Astrocyte of the cerebellum (primary cell): ENCODE data around the gene PRKAR2B.
A peak's percentile ranks its signal among the peaks of the same experiment; 100 is the strongest.

ENCODE experiments used
- DNase-seq: peaks from one replicate; pipeline ENCODE4 v3.0.0-alpha.2; 2011; ENCODE audit warnings: low read depth
- H3K4me3 ChIP-seq: 2 replicates; pipeline ENCODE4 v1.5.1; 2011; ENCODE audit warnings: mild to moderate bottlenecking, low read depth, low read length, moderate library complexity
- in situ Hi-C: cut with HindIII; loops from 2 replicates; pipeline ENCODE4 v1.10.0; 2017; ENCODE audit warnings: low sequenced_read_pairs
- TF ChIP-seq, protein P1 (sequence below): IDR thresholded peaks from 2 replicates; pipeline ENCODE4 v1.5.1; 2012; ENCODE audit warnings: low read length, low read depth, moderate library complexity, mild to moderate bottlenecking; ENCODE audit errors: missing control alignments

The PRKAR2B gene

GRCh38 chr7:107162475-107162874, 118.0 kb downstream of the PRKAR2B start:
- in situ Hi-C loops, result no loop called here
- no peak for DNase-seq
- TF ChIP-seq, protein P1, sequence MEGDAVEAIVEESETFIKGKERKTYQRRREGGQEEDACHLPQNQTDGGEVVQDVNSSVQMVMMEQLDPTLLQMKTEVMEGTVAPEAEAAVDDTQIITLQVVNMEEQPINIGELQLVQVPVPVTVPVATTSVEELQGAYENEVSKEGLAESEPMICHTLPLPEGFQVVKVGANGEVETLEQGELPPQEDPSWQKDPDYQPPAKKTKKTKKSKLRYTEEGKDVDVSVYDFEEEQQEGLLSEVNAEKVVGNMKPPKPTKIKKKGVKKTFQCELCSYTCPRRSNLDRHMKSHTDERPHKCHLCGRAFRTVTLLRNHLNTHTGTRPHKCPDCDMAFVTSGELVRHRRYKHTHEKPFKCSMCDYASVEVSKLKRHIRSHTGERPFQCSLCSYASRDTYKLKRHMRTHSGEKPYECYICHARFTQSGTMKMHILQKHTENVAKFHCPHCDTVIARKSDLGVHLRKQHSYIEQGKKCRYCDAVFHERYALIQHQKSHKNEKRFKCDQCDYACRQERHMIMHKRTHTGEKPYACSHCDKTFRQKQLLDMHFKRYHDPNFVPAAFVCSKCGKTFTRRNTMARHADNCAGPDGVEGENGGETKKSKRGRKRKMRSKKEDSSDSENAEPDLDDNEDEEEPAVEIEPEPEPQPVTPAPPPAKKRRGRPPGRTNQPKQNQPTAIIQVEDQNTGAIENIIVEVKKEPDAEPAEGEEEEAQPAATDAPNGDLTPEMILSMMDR, result no peak
- H3K4me3 ChIP-seq, result no peak overlapping the region

- no peak for DNase-seq
- TF ChIP-seq, protein P1, result no peak
- in situ Hi-C loops, result no loop called here
- no peak overlapping the region for H3K4me3 ChIP-seq
Measured at GRCh38 chr7:107164092-107164491, 119.6 kb downstream of the PRKAR2B start.

DNA sequence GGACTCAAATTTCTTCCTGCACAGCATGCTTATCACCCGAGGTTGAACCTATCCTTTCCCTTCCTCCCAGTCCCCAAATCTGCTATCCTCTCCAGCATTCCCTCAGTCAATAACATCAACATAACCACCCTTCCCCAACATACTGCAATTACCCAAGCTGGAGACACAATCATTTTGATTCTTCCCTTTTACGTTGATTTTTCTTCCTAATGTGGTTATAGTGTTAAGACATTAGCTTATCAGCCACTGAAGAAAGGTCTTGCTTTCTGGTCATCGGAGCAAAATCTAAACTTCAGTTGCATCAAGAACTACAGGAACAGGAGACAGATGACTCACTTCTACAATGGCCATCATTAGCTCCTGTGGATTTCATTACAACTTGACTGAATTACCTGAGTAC, 120.8 kb downstream of the PRKAR2B start:
- TF ChIP-seq, protein P1, result no peak

DNA sequence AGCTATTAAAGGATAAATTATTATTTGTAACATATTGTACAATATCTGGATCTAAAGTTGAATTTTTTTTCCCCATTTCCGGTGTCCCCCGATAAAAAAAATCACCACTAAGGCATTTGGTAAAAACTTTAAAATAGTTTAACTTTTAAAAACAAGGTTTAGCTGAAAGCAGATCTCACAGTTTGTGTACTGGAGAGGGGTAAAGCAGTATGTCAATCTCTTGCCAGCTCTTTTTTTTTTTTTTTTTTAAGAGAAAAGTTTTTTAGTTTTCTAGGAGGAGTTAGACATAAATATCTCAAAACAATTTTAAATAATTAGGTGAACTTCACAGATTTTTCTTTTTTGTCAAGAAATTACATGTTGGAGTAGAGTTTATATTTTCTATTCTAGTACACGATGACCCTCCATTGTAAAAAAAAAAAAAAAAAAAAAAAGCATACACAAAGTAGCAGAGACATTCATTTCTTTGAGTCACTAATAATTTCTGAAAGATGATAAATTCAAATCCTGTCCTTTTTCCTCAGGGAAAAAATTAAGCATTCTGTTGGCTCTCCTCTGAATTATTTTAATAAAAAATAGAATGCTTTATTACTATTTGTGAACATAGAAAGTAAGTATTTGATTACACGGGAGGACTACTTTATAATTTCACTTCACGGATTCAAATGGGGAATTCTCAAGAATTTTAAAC, 122.4 kb downstream of the PRKAR2B start:
- in situ Hi-C loops, result no loop called here
- TF ChIP-seq, protein P1, result no peak
- no peak for DNase-seq
- peak overlapping the region; percentile 40 for H3K4me3 ChIP-seq

More for the DNA sequence above, 120.8 kb downstream of the PRKAR2B start:
- H3K4me3 ChIP-seq, result no peak overlapping the region
- DNase-seq, result no peak
- in situ Hi-C loops, result no loop called here

DNA sequence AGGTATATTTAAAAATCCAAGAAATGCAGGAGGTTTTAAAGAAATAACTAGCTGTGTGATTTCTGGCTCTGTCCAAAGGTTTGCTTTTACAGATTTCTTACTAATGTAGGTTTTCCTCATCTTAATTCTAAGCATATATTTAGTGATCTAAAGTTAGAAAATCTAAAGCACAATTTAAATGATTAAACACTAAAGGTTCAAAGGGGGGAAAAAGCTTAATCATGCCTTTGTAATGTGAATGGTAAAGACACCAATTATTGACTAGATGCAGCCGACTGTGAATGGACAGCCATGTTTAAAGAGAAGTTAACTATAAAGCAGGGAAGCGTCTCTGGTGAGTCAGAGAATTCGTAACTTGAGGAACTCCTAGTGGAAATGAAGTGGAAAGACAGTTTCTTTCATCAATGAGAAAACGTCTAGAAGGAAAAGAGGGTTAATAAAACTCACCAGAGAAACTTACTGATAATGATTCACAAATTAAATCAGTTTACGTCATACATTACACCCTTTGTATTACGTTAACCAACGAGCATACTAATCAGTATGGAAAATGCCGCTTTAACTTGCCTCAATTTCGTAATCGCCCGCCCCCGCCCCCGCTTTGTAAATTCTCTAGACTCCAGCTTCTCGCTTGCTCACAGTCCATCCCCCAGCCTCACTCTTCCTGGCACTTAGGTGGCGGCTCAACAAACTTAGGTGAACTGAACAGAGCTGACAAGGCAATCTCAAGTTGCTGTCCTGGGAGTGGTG, 123.2 kb downstream of the PRKAR2B start:
- DNase-seq, result peak; percentile 79
- peak overlapping the region; percentile 40 for H3K4me3 ChIP-seq
- TF ChIP-seq, protein P1, result peak; percentile 48
- in situ Hi-C loops, result no loop called here

DNA sequence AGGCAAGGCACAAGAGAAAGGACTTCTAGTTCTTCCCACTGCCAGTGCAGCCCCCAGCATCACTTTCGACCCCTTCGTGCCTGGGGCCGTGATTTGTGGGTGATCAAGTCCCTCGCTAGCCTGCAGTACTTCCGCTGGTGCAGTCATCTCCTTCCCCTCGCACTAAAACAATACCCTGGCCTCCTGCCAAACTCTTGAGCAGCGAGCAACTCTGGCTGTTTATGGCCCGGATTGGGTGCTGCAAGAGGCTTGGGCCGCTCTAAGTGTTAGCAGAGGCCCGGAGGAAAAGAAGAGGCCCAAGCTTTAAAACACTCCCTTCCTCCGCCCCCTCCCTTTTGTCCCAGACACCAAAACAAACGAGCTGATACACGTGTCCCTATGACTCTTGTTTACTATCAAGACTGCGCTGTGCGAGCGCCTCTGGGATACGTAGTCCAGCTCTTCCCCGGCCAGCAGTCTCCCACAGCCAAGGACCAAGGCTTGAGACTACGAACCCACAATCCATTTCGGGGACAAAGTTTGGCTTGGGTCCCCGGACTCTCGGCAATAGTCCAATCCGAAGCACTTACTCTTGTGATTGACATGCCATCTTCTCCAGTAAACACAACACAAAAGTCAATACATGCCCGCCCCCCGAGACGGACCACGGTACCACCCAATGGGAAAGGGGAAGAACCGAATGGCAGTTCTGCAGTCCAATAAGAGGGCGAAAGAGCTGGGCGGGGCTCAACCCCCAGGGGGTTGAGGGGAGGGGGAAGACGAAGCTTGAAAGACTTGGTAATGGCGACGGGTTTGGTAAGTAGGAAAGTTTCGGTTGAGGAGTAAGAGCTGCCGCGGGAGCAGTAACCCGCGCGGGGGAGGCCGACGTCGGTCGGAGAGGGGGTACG, 124.0 kb downstream of the PRKAR2B start, which contains the start of gene HBP1:
TSS of gene HBP1 (plus strand) at position 771 of the 887 bp plus-strand sequence. CDS start 10,891 bp downstream, outside the sequence.
- H3K4me3 ChIP-seq, result peak within 1 kb of the TSS; percentile 74
- in situ Hi-C loops, result no loop called here
- peak; percentile 100 for DNase-seq
- TF ChIP-seq, protein P1, result no peak
